SKM-1 treated with dmso at 0.1 percent for 144 hours (cell line): Measurements from ENCODE around the gene UPK1A.
"Not testable (repeated sequence)": the region's sequence is repeated elsewhere in the genome, so short reads cannot be mapped to it uniquely, and the experiment has no call there.

Experiments used
- DNase-seq: peaks from one replicate; lab custom pipeline; 2025; ENCODE audit not compliant: unreplicated experiment; lab: John Stamatoyannopoulos, UW

Gene UPK1A

DNA sequence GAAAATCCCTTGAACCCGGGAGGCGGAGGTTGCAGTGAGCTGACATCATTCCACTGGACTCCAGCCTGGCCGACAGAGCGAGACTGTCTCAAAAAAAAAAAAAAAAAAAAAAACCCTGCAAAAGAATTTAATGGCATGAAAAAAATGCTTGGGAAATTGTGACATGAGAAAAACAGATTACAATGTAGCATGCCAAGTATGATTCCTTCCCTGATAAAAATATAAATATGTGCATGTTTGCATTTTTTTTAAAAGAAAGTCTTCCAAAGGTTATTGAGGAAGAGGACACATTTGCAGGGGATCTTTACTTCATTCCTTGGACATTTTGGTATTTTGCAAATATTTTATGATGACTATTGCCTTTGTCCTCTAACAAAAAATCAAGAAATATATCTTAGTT, 23.5 kb downstream of the UPK1A start:
- no peak for DNase-seq

DNA sequence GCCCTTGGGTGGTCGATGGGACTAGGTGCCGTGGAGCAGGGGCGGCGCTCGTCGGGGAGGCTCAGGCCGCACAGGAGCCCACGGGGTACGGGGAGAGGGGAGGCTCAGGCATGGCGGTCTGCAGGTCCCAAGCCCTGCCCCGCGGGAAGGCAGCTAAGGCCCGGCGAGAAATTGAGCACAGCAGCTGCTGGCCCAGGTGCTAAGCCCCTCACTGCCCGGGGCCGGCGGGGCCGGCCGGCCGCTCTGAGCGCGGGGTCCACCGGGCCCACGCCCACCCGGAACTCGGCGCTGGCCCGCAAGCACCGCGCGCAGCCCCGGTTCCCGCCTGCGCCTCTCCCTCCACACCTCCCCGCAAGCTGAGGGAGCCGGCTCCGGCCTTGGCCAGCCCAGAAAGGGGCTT, 24.8 kb downstream of the UPK1A start:
- not testable (repeated sequence) for DNase-seq

GRCh38 chr19:35692010-35692409, 25.7 kb downstream of the UPK1A start:
- DNase-seq: no peak

DNA sequence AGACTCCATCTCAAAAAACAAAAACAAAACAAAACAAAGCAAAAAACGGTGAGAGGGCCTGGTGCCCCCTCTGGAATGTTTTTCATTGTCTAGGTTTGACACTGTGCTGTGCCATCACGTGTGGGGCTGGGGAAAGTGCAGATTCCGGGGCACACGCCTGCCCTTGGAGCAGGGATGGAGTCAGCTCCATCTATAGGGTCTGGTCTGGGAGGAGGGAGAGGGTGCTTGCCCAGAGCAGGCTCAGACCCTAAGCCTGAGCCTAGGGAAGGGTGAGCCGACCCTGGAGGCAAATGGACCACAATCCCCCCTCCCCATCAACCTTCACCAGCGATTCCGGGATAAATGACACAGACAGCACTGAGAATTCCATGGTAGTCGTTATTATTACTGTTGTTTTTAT, 27.1 kb downstream of the UPK1A start:
- no peak for DNase-seq

DNA sequence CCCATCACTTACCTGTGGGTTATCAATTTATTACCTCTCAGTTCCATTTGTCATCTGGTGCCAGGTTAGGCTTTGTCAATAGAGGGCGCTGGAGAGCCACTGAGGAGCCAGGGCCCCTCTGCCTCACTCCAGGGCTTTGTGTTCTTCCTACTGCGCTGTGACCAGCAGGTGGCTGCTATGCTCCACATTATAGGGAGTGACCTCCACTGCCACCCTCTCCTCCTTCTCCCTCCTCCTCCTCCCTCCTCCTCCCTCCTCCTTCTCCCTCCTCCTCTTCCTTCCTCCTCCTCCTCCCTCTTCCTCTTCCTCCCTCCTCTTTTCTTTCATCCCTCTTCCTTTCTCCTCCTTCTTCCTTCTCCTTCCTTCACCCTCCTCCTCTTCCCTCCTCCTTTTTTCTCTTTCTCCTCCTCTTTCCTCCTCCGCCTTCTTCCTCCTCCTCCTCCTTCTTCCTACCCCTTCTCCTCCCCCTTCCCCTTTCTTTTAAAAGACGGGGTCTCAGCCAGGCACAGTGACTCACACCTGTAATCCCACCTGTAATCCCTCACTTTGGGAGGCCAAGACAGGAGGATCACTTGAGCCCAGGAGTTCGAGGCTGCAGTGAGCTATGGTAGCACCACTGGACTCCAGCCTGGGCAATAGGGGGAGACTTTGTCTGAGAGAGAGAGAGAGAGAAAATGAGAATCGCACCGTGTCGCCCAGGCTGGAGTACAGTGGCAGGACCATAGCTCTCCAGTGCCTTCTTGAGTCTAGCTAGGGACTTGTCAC, 27.7 kb downstream of the UPK1A start:
- DNase-seq: peak; percentile 91

DNA sequence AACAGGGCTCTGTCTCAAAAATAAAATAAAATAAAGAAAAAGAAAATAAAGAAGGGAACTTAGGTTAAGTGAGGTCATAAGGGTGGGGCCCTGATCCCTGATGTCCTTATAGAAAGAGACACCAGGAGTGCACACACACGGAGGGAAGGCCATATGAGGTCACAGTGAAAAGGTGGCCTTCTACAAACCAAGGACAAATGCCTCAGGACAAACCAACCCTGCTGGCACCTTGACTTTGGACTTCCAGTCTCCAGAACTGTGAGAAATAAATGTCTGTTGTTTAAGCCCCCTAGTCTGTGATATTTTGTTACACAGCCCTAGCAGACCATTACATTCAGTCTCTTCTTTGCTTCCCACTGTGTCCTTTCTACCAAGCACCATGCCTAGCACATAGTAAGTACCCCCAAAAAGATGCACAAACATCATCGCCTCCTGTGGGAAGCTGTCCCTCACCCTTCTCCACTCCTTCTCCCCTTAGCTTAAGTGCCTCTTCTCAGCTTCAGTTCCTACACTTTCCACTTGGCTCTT, 29.6 kb downstream of the UPK1A start:
- no peak for DNase-seq

GRCh38 chr19:35696835-35697234, 30.5 kb downstream of the UPK1A start:
- no peak for DNase-seq

- DNase-seq: peak; percentile 96
These were observed 36.1 kb downstream of the UPK1A start for GRCh38 chr19:35702223-35703012.

DNA sequence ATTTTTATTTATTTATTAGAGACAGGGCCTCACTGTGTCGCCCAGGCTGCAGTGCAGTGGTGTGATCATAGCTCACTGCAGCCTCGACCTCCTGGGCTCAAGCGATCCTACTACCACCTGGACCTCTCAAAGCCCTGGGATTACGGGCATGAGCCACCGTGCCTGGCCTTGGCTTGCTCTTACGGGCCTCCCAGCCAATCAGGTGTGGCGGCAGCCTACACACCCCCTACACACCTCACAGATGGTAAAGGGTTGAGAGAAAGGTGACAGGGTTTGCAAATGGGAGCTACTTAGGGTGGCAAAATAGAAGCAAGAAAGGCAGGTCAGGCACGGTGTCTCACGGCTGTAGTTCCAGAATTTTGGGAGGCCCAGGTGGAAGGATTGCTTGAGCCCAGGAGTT, 37.0 kb downstream of the UPK1A start:
- no peak for DNase-seq

GRCh38 chr19:35704218-35704617, 37.9 kb downstream of the UPK1A start, which contains the start of gene ZBTB32:
TSS of gene ZBTB32 (plus strand) at chr19:35704558. CDS start at chr19:35714627, 10,069 bp downstream.
- DNase-seq: no peak

- DNase-seq: no peak
These were observed 42.1 kb downstream of the UPK1A start for GRCh38 chr19:35708391-35708790.

GRCh38 chr19:35710784-35711723, 44.7 kb downstream of the UPK1A start:
- no peak for DNase-seq

GRCh38 chr19:35712567-35713505, 46.5 kb downstream of the UPK1A start:
- DNase-seq: no peak

DNA sequence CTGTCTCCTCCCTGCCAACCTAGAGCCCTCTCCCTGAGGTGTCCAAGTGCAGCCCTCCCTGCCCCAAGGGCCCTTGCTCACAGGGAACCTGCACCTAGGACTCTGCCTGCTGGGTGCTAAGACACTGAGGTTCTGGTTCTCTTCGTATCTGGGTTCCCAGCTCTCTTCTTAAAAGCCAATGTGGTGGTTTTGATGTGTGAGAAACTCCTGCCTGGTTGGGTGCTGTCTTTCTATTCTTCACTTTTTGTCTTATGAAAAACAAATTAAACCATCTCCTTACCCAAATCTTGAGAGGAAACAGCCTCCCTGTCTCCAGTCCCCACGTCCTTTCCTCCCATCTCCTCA, 47.2 kb downstream of the UPK1A start:
- DNase-seq: no peak

GRCh38 chr19:35713904-35714495, 47.7 kb downstream of the UPK1A start:
- no peak for DNase-seq

DNA sequence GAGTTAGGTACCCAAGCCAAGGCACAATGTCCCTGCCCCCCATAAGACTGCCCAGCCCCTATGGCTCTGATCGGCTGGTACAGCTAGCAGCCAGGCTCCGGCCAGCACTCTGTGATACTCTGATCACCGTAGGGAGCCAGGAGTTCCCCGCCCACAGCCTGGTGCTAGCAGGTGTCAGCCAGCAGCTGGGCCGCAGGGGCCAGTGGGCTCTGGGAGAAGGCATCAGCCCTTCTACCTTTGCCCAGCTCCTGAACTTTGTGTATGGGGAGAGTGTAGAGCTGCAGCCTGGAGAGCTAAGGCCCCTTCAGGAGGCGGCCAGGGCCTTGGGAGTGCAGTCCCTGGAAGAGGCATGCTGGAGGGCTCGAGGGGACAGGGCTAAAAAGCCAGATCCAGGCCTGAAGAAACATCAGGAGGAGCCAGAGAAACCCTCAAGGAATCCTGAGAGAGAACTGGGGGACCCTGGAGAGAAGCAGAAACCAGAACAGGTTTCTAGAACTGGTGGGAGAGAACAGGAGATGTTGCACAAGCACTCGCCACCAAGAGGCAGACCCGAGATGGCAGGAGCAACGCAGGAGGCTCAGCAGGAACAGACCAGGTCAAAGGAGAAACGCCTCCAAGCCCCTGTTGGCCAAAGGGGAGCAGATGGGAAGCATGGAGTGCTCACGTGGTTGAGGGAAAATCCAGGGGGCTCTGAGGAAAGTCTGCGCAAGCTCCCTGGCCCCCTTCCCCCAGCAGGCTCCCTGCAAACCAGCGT, 48.5 kb downstream of the UPK1A start:
- no peak for DNase-seq

GRCh38 chr19:35715355-35715809, 49.1 kb downstream of the UPK1A start:
- DNase-seq: no peak

DNA sequence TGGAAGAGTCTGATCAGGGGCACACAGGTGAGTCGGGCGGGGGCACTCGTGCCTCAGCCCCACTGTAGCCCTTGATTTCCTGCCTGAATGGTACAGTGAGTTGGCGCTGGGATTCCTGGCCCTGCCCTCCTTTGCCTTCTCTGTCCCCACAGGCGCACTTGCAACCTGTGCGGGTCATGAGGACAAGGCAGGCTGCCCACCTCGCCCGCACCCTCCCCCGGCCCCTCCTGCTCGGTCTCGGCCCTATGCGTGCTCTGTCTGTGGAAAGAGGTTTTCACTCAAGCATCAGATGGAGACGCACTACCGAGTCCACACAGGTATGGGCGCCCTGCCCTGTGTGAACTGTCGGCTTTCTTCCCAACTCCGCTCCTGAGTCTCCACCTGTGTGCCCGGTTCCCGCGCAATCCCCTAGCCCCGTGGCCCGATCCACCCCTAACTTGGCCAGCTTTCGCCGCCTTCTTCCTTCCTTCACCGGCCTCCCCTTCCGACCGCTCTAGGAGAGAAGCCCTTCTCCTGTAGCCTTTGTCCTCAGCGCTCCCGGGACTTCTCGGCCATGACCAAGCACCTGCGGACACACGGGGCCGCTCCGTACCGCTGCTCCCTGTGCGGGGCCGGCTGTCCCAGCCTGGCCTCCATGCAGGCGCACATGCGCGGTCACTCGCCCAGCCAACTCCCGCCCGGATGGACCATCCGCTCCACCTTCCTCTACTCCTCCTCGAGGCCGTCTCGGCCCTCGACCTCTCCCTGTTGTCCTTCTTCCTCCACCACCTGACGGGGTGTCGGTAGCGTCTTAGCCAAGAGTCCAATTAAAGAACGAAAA, 49.9 kb downstream of the UPK1A start:
- DNase-seq: no peak
